Type B pancreatic cell (in vitro differentiated cells): ENCODE measurements around the gene NDUFC1. TPM values are rescaled to one million over a fixed set of nuclear protein-coding genes. Genes with fewer than 3 reads are reported as not detected.

Source experiments
- DNase-seq: peaks from one replicate; pipeline ENCODE4 v3.0.0; 2021; ENCODE audit warnings: mixed read lengths; ENCODE audit not compliant: unreplicated experiment; ENCODE audit errors: extremely low spot score
- H3K27ac Mint-ChIP-seq: 2 replicates; pipeline ENCODE4 v1.8.0; 2021; ENCODE audit warnings: mild to moderate bottlenecking, mixed read lengths
- H3K27me3 Mint-ChIP-seq: 2 replicates; pipeline ENCODE4 v1.8.0; 2021; ENCODE audit warnings: mixed read lengths
- H3K36me3 Mint-ChIP-seq: 2 replicates; pipeline ENCODE4 v1.8.0; 2021; ENCODE audit warnings: mixed read lengths
- H3K4me1 Mint-ChIP-seq: one replicate; pipeline ENCODE4 v1.8.0; 2021; ENCODE audit warnings: mixed read lengths; ENCODE audit not compliant: unreplicated experiment
- H3K4me3 Mint-ChIP-seq: 2 replicates; pipeline ENCODE4 v1.8.0; 2021; ENCODE audit warnings: mild to moderate bottlenecking, mixed read lengths
- H3K9me3 Mint-ChIP-seq: 2 replicates; pipeline ENCODE4 v1.8.0; 2021; ENCODE audit warnings: mixed read lengths
- total RNA-seq: library from RNA; stranded (reverse); gene quantifications from 2 replicates; pipeline ENCODE4 v1.2.1, GENCODE V29; 2021; ENCODE audit warnings: low replicate concordance
- TF ChIP-seq, protein P1 (sequence below): fragments of 200-600 bp; sonication (generic); conservative IDR thresholded peaks from 2 replicates; pipeline ENCODE4 v1.5.0; 2021; ENCODE audit warnings: antibody characterized with exemption, mild to moderate bottlenecking

The NDUFC1 gene
- total RNA-seq, 1 donor from 2014 or later = 47.2 TPM

DNA sequence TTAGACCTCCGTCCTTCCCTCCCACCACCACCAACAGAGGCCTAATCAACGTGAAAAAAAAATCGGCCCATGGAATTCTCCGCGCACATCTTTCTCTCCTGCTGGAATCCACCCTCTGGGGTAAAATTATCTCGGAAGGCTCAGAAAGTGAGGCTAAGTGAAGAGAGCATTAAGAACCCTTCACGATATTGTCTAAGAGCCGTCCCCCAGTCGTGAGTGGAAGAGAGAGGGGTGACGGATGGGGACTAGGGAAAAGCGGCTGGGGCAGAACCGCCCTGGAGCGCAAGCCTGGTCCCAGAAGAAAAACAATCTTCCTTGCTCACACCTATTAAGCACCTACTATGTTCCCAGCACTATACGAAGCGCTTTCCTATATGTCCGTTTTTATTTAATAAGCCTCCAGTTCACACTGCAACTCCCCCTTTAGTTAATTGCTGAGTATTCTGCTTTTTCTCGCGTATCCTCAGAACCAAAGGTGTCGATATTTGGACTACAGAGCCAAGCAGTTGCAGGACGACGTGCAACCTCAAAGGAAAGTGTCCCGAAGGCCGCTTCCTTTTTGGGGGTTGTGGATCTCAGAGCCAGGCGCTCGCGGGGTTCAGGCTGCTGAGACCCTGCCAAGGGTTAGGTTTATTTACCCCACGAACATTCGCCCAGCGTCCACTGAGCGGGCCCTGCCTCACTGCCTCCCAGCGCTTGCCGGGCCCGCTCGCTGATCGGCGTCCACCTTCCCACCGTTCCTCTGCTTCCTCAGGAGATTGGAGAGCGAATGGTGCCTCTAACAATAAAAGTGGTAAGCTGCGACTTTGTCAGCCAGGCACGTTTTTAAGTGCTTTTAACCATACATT is 23.1 kb downstream of the NDUFC1 start:
- Mint-ChIP-seq H3K9me3 (no peaks in the 10 kb centered on the region), H3K4me3 (peak overlapping the region; percentile 84), H3K4me1 (peaks cover 16% of the 10 kb centered on the region), H3K27me3 (peaks cover 42% of the 10 kb centered on the region), H3K27ac (no peak overlapping the region), H3K36me3 (no peaks in the 10 kb centered on the region)
- TF ChIP-seq, protein P1, sequence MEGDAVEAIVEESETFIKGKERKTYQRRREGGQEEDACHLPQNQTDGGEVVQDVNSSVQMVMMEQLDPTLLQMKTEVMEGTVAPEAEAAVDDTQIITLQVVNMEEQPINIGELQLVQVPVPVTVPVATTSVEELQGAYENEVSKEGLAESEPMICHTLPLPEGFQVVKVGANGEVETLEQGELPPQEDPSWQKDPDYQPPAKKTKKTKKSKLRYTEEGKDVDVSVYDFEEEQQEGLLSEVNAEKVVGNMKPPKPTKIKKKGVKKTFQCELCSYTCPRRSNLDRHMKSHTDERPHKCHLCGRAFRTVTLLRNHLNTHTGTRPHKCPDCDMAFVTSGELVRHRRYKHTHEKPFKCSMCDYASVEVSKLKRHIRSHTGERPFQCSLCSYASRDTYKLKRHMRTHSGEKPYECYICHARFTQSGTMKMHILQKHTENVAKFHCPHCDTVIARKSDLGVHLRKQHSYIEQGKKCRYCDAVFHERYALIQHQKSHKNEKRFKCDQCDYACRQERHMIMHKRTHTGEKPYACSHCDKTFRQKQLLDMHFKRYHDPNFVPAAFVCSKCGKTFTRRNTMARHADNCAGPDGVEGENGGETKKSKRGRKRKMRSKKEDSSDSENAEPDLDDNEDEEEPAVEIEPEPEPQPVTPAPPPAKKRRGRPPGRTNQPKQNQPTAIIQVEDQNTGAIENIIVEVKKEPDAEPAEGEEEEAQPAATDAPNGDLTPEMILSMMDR = no peak
- DNase-seq = no peak

DNA sequence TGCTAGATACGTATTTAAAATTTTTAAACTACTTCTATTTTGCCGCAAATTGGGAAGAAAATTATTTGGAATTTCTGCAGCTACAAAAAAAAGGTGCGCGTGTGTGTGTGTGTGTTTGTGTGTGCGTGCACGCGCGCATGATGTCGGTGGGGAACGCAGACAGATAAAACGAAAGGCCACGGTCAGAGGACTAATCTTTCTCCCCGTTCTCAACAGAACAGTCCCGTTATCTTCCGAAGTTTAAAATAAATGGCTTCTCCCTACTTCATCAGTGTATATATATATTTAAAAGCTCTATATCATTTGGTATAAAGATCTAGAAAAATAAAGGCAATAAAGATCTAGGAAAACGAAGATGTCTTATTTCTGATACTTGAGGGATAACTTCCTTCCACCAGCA is 23.8 kb downstream of the NDUFC1 start:
- no peak overlapping the region for H3K27ac Mint-ChIP-seq
- no peaks in the 10 kb centered on the region for H3K36me3 Mint-ChIP-seq
- H3K4me1 Mint-ChIP-seq = peaks cover 16% of the 10 kb centered on the region
- H3K27me3 Mint-ChIP-seq = peaks cover 42% of the 10 kb centered on the region
- peak overlapping the region; percentile 84 for H3K4me3 Mint-ChIP-seq
- DNase-seq = no peak
- H3K9me3 Mint-ChIP-seq = no peaks in the 10 kb centered on the region
- TF ChIP-seq, protein P1 = no peak

DNA sequence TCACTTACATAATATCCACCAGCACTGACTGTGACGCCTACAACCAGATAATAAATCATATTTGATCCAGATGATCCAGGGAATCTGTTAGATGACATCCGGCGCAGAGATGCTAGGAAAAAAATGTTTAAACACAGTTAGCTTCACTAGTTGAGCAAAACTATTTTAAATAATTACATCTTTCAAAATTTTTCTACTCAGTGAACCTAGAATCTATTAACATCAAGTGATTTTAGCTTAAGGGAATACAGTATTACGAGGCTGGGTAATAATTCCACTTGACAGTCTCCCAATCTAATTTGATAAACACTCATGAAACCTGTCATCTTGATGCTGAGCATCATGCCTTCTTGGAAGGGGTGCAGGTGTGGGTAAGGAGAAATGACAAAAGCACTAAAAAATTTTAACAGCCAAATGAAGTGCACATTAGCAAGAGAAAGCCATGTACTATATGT is 27.0 kb downstream of the NDUFC1 start:
- Mint-ChIP-seq H3K36me3 (no peaks in the 10 kb centered on the region), H3K27me3 (peaks cover 34% of the 10 kb centered on the region), H3K9me3 (no peaks in the 10 kb centered on the region), H3K27ac (no peak overlapping the region), H3K4me1 (peaks cover 13% of the 10 kb centered on the region), H3K4me3 (no peak overlapping the region)
- DNase-seq = no peak
- TF ChIP-seq, protein P1 = no peak

DNA sequence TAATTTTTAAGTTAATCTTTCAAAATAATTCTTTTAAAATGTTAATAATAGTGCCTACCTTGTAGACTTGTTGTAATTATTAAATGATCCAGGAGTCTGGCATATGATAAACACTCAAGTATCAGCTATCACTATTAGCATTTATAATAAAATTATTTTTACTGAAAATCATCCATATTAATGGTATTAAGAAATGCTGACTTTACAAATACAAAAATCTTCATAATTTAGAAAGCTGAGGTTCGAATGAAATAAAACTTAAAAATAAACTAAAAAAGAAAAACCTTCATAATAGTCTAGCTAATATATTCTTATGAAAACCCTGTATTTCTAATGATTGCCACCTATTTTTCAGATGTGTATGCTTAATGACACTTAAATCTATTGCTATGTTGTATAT is 27.5 kb downstream of the NDUFC1 start:
- TF ChIP-seq, protein P1 = no peak
- no peak for DNase-seq
- Mint-ChIP-seq H3K4me3 (no peak overlapping the region), H3K4me1 (peaks cover 10% of the 10 kb centered on the region), H3K36me3 (no peaks in the 10 kb centered on the region), H3K27me3 (peaks cover 29% of the 10 kb centered on the region), H3K9me3 (no peaks in the 10 kb centered on the region), H3K27ac (no peak overlapping the region)

DNA sequence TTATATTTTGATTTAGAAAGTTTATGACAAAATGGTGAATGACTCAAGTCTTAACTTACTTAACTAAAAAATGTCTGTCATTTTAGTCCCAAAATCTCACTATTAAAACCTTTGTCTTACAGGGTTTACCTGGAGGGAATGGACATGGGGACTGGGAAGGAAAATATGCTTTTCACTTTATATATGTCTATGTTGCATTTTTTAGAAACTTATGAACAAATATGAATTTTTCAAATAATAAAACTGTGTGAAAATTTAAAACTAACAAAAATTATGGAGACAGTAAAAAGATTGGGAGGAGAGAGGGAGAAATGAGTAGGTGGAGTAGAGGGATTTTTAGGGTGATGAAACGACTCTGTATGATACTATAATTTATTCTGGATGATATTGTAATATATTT is 28.4 kb downstream of the NDUFC1 start:
- H3K36me3 Mint-ChIP-seq = no peaks in the 10 kb centered on the region
- H3K4me1 Mint-ChIP-seq = peaks cover 2% of the 10 kb centered on the region
- TF ChIP-seq, protein P1 = no peak
- peaks cover 20% of the 10 kb centered on the region for H3K27me3 Mint-ChIP-seq
- no peak overlapping the region for H3K27ac Mint-ChIP-seq
- no peaks in the 10 kb centered on the region for H3K9me3 Mint-ChIP-seq
- no peak for DNase-seq
- no peak overlapping the region for H3K4me3 Mint-ChIP-seq
